HepG2 (cell line): Measurements from ENCODE around the gene ASCC3. TPM values are rescaled to one million over a fixed set of nuclear protein-coding genes. Genes with fewer than 3 reads are reported as not detected.

Experiments used
- ATAC-seq: fragments of 200-7000 bp; cut with Tn5 transposase; 3 replicates; pipeline ENCODE4 v1.9.1; 2020; ENCODE audit warnings: mild to moderate bottlenecking, moderate library complexity
- BruUV-seq: library from RNA; stranded (reverse); fragments of 400-500 nt; replicated peaks from 2 replicates; lab custom pipeline; 2021; lab: Mats Ljungman, UMichigan
- CTCF ChIA-PET: fragments of 300-600 bp; formaldehyde crosslinking; extraction: SDS; loops from one replicate; lab custom pipeline; 2021; ENCODE audit warnings: low total read pairs, inconsistent platforms, low intra/inter-chr PET ratio; lab: Yijun Ruan, JAX
- POLR2A ChIA-PET: fragments of 350-600 bp; sonication (Branson Sonifier 250); formaldehyde crosslinking; loops from one replicate; lab custom pipeline; 2020; ENCODE audit warnings: antibody characterized with exemption, inconsistent platforms; lab: Yijun Ruan, JAX
- DNase-seq: peaks from one replicate; pipeline ENCODE4 v3.0.0-alpha.2; 2015; ENCODE audit warnings: low spot score
- FAIRE-seq: peaks from 3 replicates; lab custom pipeline; 2011; peaks lifted over from hg19 to GRCh38; lab: Jason Lieb, UNC
- H2AFZ ChIP-seq: one replicate; pipeline ENCODE4 v1.6.1; 2011; ENCODE audit warnings: low read length, inconsistent platforms
- H3K27ac ChIP-seq: fragments of 300-600 bp; 3 replicates; pipeline ENCODE4 v1.8.0; 2011; ENCODE audit warnings: mixed run types, mild to moderate bottlenecking, mixed read lengths, low read length, inconsistent platforms; ENCODE audit not compliant: insufficient read depth; ENCODE audit errors: extremely low read length
- H3K27me3 ChIP-seq, 2 experiments: fragments of 200-600 bp in 1 of 2; 2 replicates in 1 of 2; 3 replicates in 1 of 2; pipeline versions ENCODE4 v1.6.0 to v1.8.0; 2011; ENCODE audit warnings: low read length in 2 of 2, mild to moderate bottlenecking in 2 of 2, moderate library complexity in 2 of 2, inconsistent platforms in 1 of 2; ENCODE audit not compliant: insufficient read depth in 2 of 2, control insufficient read depth in 1 of 2
- H3K36me3 ChIP-seq, 2 experiments: fragments of 200-600 bp in 1 of 2; replicated peaks in 1 of 2; 2 replicates in 1 of 2; 3 replicates in 1 of 2; pipeline versions ENCODE4 v1.5.1 to v1.8.0; 2011; ENCODE audit warnings: low read length in 2 of 2, inconsistent platforms in 1 of 2; ENCODE audit not compliant: insufficient read depth in 2 of 2, control insufficient read depth in 1 of 2
- H3K4me1 ChIP-seq: 2 replicates; pipeline ENCODE4 v1.5.1; 2012; ENCODE audit warnings: low read length, inconsistent platforms; ENCODE audit not compliant: insufficient read depth
- H3K4me2 ChIP-seq: 2 replicates; pipeline ENCODE4 v1.6.0; 2011; ENCODE audit warnings: low read depth, low read length, inconsistent platforms
- H3K4me3 ChIP-seq, 3 experiments: fragments of 200-600 bp in 1 of 3; sonication (generic), shearing (Covaris generic) in 1 of 3; replicated peaks in 1 of 3; 2 replicates each; pipeline ENCODE4 v1.5.1; 2011 to 2016; ENCODE audit warnings: low read length in 3 of 3, inconsistent platforms in 2 of 3, low read depth in 2 of 3, mild to moderate bottlenecking in 2 of 3, control low read depth in 1 of 3, mixed read lengths in 1 of 3; ENCODE audit not compliant: insufficient read depth in 1 of 3
- H3K79me2 ChIP-seq: one replicate; pipeline ENCODE4 v1.6.1; 2011; ENCODE audit warnings: low read length, inconsistent platforms; ENCODE audit not compliant: insufficient read depth
- H3K9ac ChIP-seq: 2 replicates; pipeline ENCODE4 v1.6.0; 2011; ENCODE audit warnings: mild to moderate bottlenecking, low read depth, low read length, inconsistent platforms; ENCODE audit not compliant: insufficient read depth
- H3K9me3 ChIP-seq: 2 replicates; pipeline ENCODE4 v1.5.1; 2012; ENCODE audit warnings: mild to moderate bottlenecking, low read length
- H4K20me1 ChIP-seq: 2 replicates; pipeline ENCODE4 v1.6.0; 2011; ENCODE audit warnings: inconsistent platforms, mild to moderate bottlenecking, low read length, moderate library complexity; ENCODE audit not compliant: insufficient read depth
- GABPA ChIP-seq, 2 experiments: IDR thresholded peaks; 2 replicates each; pipeline ENCODE4 v1.6.1; 2011 to 2016; ENCODE audit warnings: low read depth in 2 of 2, low read length in 1 of 2, missing biosample characterization in 1 of 2, missing genetic modification characterization in 1 of 2
- HDAC1 ChIP-seq: sonication (generic); formaldehyde crosslinking; IDR thresholded peaks from 2 replicates; pipeline ENCODE4 v1.5.1; 2020; ENCODE audit warnings: mild to moderate bottlenecking, missing genetic modification reagents
- HMGXB3 ChIP-seq: sonication (generic); formaldehyde crosslinking; IDR thresholded peaks from 2 replicates; pipeline ENCODE4 v1.4.0; 2020; ENCODE audit warnings: missing genetic modification reagents, borderline replicate concordance
- MXD4 ChIP-seq: IDR thresholded peaks from 2 replicates; pipeline ENCODE4 v1.6.1; 2016; ENCODE audit warnings: mild to moderate bottlenecking, missing biosample characterization, missing genetic modification reagents
- NFATC3 ChIP-seq: sonication (generic); formaldehyde crosslinking; IDR thresholded peaks from 2 replicates; pipeline ENCODE4 v1.5.1; 2020; ENCODE audit warnings: mild to moderate bottlenecking, missing genetic modification reagents
- PBX2 ChIP-seq: IDR thresholded peaks from 2 replicates; pipeline ENCODE4 v1.6.1; 2016; ENCODE audit warnings: control low read depth
- PHF5A ChIP-seq: IDR thresholded peaks from one replicate; pipeline ENCODE4 v1.6.1; 2018; ENCODE audit warnings: low read depth, missing genetic modification reagents; ENCODE audit not compliant: unreplicated experiment
- SALL2 ChIP-seq: sonication (generic); formaldehyde crosslinking; IDR thresholded peaks from 2 replicates; pipeline ENCODE4 v1.8.1; 2023; ENCODE audit warnings: mild to moderate bottlenecking, missing genetic modification reagents, inconsistent platforms
- SOX13 ChIP-seq, 3 experiments: fragments of 450-650 bp in 1 of 3; sonication (generic) in 1 of 3; formaldehyde crosslinking in 1 of 3; IDR thresholded peaks in 2 of 3; conservative IDR thresholded peaks in 1 of 3; 2 replicates each; pipeline versions ENCODE4 v1.5.0 to v1.6.1; 2016 to 2020; ENCODE audit warnings: antibody characterized with exemption in 1 of 3, mild to moderate bottlenecking in 1 of 3, missing compliant biosample characterization in 1 of 3, missing genetic modification reagents in 1 of 3, moderate library complexity in 1 of 3
- ZBTB7B ChIP-seq: sonication (generic); formaldehyde crosslinking; IDR thresholded peaks from 2 replicates; pipeline ENCODE4 v1.4.0; 2020; ENCODE audit warnings: missing genetic modification reagents
- ZIK1 ChIP-seq: sonication (generic); formaldehyde crosslinking; IDR thresholded peaks from 2 replicates; pipeline ENCODE4 v1.5.0; 2020; ENCODE audit warnings: mild to moderate bottlenecking, low read depth, missing genetic modification reagents, borderline replicate concordance
- ZNF20 ChIP-seq: sonication (generic); formaldehyde crosslinking; IDR thresholded peaks from 2 replicates; pipeline ENCODE4 v1.4.0; 2020; ENCODE audit warnings: mild to moderate bottlenecking, moderate library complexity, missing genetic modification reagents
- ZNF570 ChIP-seq: sonication (generic); formaldehyde crosslinking; IDR thresholded peaks from 2 replicates; pipeline ENCODE4 v1.4.0; 2020; ENCODE audit warnings: mild to moderate bottlenecking, missing genetic modification reagents, borderline replicate concordance
- WGBS: methylation state at CpG from one replicate; pipeline ENCODE4 v1.1.6; 2017; ENCODE audit warnings: low lambda C conversion rate; 5-methylcytosine and 5-hydroxymethylcytosine counted together
- in situ Hi-C: cut with HindIII; loops from 2 replicates; pipeline ENCODE4 v1.10.0; 2017; ENCODE audit warnings: low pct_unique_long_range_greater_than_20kb; ENCODE audit not compliant: extremely low pct_ligation_motif_present
- intact Hi-C: fragments of 100-400 bp; cut with micrococcal nuclease; formaldehyde crosslinking; loops from one replicate; pipeline ENCODE4 v1.10.0; 2022; ENCODE audit not compliant: unreplicated experiment
- polyA plus RNA-seq, 8 experiments: library from polyadenylated mRNA; depleted of rRNA in 3 of 8; stranded (reverse) in 7 of 8; unstranded in 1 of 8; fragments of >200 nt; fragmentation: Illumina TruSeq in 4 of 8; extraction: Trizol in 4 of 8; gene quantifications; 2 replicates each; pipeline versions ENCODE4 v1.2.1 to v1.2.3, GENCODE V29; 2011 to 2016; ENCODE audit warnings: low read depth in 4 of 8, missing spikeins in 1 of 8, mixed read lengths in 1 of 8; ENCODE audit not compliant: insufficient read depth in 1 of 8
- total RNA-seq, 5 experiments: library from RNA; depleted of rRNA; stranded (reverse); fragments of >200 nt; fragmentation: Illumina TruSeq; extraction: Trizol; gene quantifications; 2 replicates each; pipeline ENCODE4 v1.2.3, GENCODE V29; 2016; ENCODE audit warnings: low read depth in 1 of 5

ASCC3 gene
- total and polyA plus RNA-seq, 2 of the 13 experiments (the other 11 are each of a cell fraction or from before 2014, with no cell fraction given), result 23.1 to 55.7 TPM

- no peak for TF ChIP-seq ZNF570 (CRISPR knock-in tag)
- no peak for TF ChIP-seq NFATC3 (CRISPR knock-in tag)
- TF ChIP-seq ZBTB7B (CRISPR knock-in tag), result no peak
- no peak for TF ChIP-seq SOX13 (IDR thresholded peaks at IDR 0.05)
- no peak for TF ChIP-seq SOX13 (CRISPR knock-in tag; conservative IDR thresholded peaks at IDR 0.05 in 1 of 2, IDR thresholded peaks at IDR 0.05 in 1 of 2)
- TF ChIP-seq, all 625 proteins: peak for 0
Measured at GRCh38 chr6:100838011-100838410, 43.1 kb downstream of the ASCC3 start (continued).

- ChIA-PET POLR2A (no interaction called here), CTCF (no interaction called here)
- Histone ChIP-seq H3K4me2 (no peak overlapping the region), H3K36me3 (no peaks in the 10 kb centered on the region; a peak in 1 of 5 replicates), H3K9me3 (no peaks in the 10 kb centered on the region), H3K4me3 (no peak overlapping the region), H3K4me1 (no peaks in the 10 kb centered on the region), H3K27ac (no peak overlapping the region), H4K20me1 (0 out of 2 replicates have a peak, but pooled peaks cover 2% of the 10 kb centered on the region), H3K9ac (no peak overlapping the region), H3K27me3 (no peaks in the 10 kb centered on the region; a peak in 1 of 5 replicates), H3K79me2 (peaks cover 4% of the 10 kb centered on the region), H2AFZ (no peak overlapping the region)
- no TSS peak for BruUV-seq
- DNase-seq, result no peak
- intact Hi-C loops (no loop called here), in situ Hi-C loops (no loop called here)
- no peak for FAIRE-seq
- WGBS, result 98% methylated on average over 5 of the region's 5 CpGs
- ATAC-seq, result no peak
- TF ChIP-seq GABPA (IDR thresholded peaks at IDR 0.05; ENCODE audit: low read depth, low read length), result no peak
- no peak for TF ChIP-seq GABPA (CRISPR knock-in tag; IDR thresholded peaks at IDR 0.05; ENCODE audit: low read depth)
- TF ChIP-seq MXD4 (CRISPR knock-in tag), result no peak
- TF ChIP-seq ZIK1, result no peak
- no peak for TF ChIP-seq PBX2
- TF ChIP-seq HMGXB3 (CRISPR knock-in tag), result no peak
- no peak for TF ChIP-seq SALL2 (CRISPR knock-in tag)
- TF ChIP-seq HDAC1 (CRISPR knock-in tag), result no peak
- TF ChIP-seq PHF5A, result no peak
- no peak for TF ChIP-seq ZNF20 (CRISPR knock-in tag)
Measured at GRCh38 chr6:100833972-100834574, 47.1 kb downstream of the ASCC3 start.
